Chondrocyte (in vitro differentiated cells): ENCODE measurements around the gene JAKMIP2. TPM values are rescaled to one million over a fixed set of nuclear protein-coding genes. Genes with fewer than 3 reads are reported as not detected.

ENCODE experiments used
- DNase-seq: peaks from one replicate; pipeline ENCODE4 v3.0.0; 2021; ENCODE audit warnings: mixed read lengths, low spot score
- H3K27ac Mint-ChIP-seq: one replicate; pipeline ENCODE4 v1.8.0; 2021; ENCODE audit warnings: mild to moderate bottlenecking, moderate library complexity, mixed read lengths; ENCODE audit not compliant: unreplicated experiment
- H3K27me3 Mint-ChIP-seq: 2 replicates; pipeline ENCODE4 v1.8.0; 2021; ENCODE audit warnings: low read depth, mixed read lengths
- H3K36me3 Mint-ChIP-seq: 2 replicates; pipeline ENCODE4 v1.8.0; 2021; ENCODE audit warnings: low read depth, mixed read lengths
- H3K4me1 Mint-ChIP-seq: 2 replicates; pipeline ENCODE4 v1.8.0; 2021; ENCODE audit warnings: low read depth, mild to moderate bottlenecking, mixed read lengths
- H3K4me3 Mint-ChIP-seq: one replicate; pipeline ENCODE4 v1.8.0; 2021; ENCODE audit warnings: mild to moderate bottlenecking, moderate library complexity, mixed read lengths; ENCODE audit not compliant: unreplicated experiment
- H3K9me3 Mint-ChIP-seq: 2 replicates; pipeline ENCODE4 v1.8.0; 2021; ENCODE audit warnings: low read depth, mixed read lengths
- CTCF ChIP-seq: fragments of 200-600 bp; sonication (generic); IDR thresholded peaks from 2 replicates; pipeline ENCODE4 v1.5.0; 2021; ENCODE audit warnings: antibody characterized with exemption, mild to moderate bottlenecking, moderate library complexity
- total RNA-seq: library from RNA; stranded (reverse); gene quantifications from 3 replicates; pipeline ENCODE4 v1.2.1, GENCODE V29; 2021

Gene JAKMIP2
- total RNA-seq, 1 donor from 2014 or later = 7.1 TPM

GRCh38 chr5:147773587-147773986 lies 8.9 kb downstream of the JAKMIP2 start:
- no peak overlapping the region for H3K4me3 Mint-ChIP-seq
- no peak for DNase-seq
- no peaks in the 10 kb centered on the region for H3K36me3 Mint-ChIP-seq
- H3K9me3 Mint-ChIP-seq = no peaks in the 10 kb centered on the region
- TF ChIP-seq CTCF = no peak
- no peaks in the 10 kb centered on the region for H3K4me1 Mint-ChIP-seq
- H3K27me3 Mint-ChIP-seq = no peaks in the 10 kb centered on the region
- H3K27ac Mint-ChIP-seq = no peak overlapping the region

- no peak for DNase-seq
- Mint-ChIP-seq H3K36me3 (no peaks in the 10 kb centered on the region), H3K27ac (no peak overlapping the region), H3K4me3 (no peak overlapping the region), H3K27me3 (no peaks in the 10 kb centered on the region), H3K4me1 (no peaks in the 10 kb centered on the region), H3K9me3 (no peaks in the 10 kb centered on the region)
- no peak for TF ChIP-seq CTCF
Observed at GRCh38 chr5:147773139-147773538, 9.4 kb downstream of the JAKMIP2 start.

GRCh38 chr5:147767048-147767447 lies 15.5 kb downstream of the JAKMIP2 start:
- H3K27ac Mint-ChIP-seq = no peak overlapping the region
- no peaks in the 10 kb centered on the region for H3K27me3 Mint-ChIP-seq
- no peak for DNase-seq
- H3K9me3 Mint-ChIP-seq = no peaks in the 10 kb centered on the region
- peaks cover 34% of the 10 kb centered on the region for H3K4me1 Mint-ChIP-seq
- no peaks in the 10 kb centered on the region for H3K36me3 Mint-ChIP-seq
- H3K4me3 Mint-ChIP-seq = no peak overlapping the region
- no peak for TF ChIP-seq CTCF

- Mint-ChIP-seq H3K27ac (peak overlapping the region; percentile 79), H3K27me3 (no peaks in the 10 kb centered on the region), H3K9me3 (no peaks in the 10 kb centered on the region), H3K4me1 (peaks cover 42% of the 10 kb centered on the region), H3K4me3 (no peak overlapping the region), H3K36me3 (no peaks in the 10 kb centered on the region)
- DNase-seq = no peak
- TF ChIP-seq CTCF = no peak
Observed at GRCh38 chr5:147763791-147764525, 18.6 kb downstream of the JAKMIP2 start.

- TF ChIP-seq CTCF = no peak
- no peaks in the 10 kb centered on the region for H3K27me3 Mint-ChIP-seq
- no peaks in the 10 kb centered on the region for H3K9me3 Mint-ChIP-seq
Observed at GRCh38 chr5:147760086-147760875, 22.2 kb downstream of the JAKMIP2 start.

More at GRCh38 chr5:147760086-147760875, 22.2 kb downstream of the JAKMIP2 start:
- no peaks in the 10 kb centered on the region for H3K36me3 Mint-ChIP-seq
- H3K4me1 Mint-ChIP-seq = peaks cover 35% of the 10 kb centered on the region
- no peak overlapping the region for H3K27ac Mint-ChIP-seq
- no peak for DNase-seq
- no peak overlapping the region for H3K4me3 Mint-ChIP-seq
